Gastrocnemius medialis (tissue), 4 donors: ENCODE measurements around the gene NPRL2. TPM values are rescaled to one million over a fixed set of nuclear protein-coding genes. Genes with fewer than 3 reads are reported as not detected.

Experiments used
- ATAC-seq, 2 donors: fragments of 150-250 bp; one replicate each; pipeline ENCODE4 v1.9.1; 2016
- DNase-seq, 2 donors: peaks; one replicate each; pipeline ENCODE4 v3.0.0-alpha.2; 2019
- H3K27ac ChIP-seq, 4 donors: fragments of 200-600 bp; sonication (generic); 1 replicate in 1 of 4; 2 replicates in 3 of 4; pipeline ENCODE4 v1.5.1; 2016 to 2018; ENCODE audit warnings: mild to moderate bottlenecking in 2 of 4, moderate library complexity in 1 of 4
- H3K27me3 ChIP-seq, 3 donors: fragments of 200-600 bp; sonication (generic) in 2 of 3; 1 replicate in 1 of 3; 2 replicates in 2 of 3; pipeline versions ENCODE4 v1.5.1 to v1.6.0; 2016 to 2019; ENCODE audit warnings: mild to moderate bottlenecking in 1 of 3, moderate library complexity in 1 of 3
- H3K36me3 ChIP-seq, 2 donors: fragments of 200-600 bp; sonication (generic) in 1 of 2; one replicate each; pipeline ENCODE4 v1.5.1; 2017 to 2018
- H3K4me1 ChIP-seq, 2 donors: fragments of 200-600 bp; sonication (generic) in 1 of 2; one replicate each; pipeline ENCODE4 v1.5.1; 2016 to 2017; ENCODE audit warnings: mild to moderate bottlenecking in 2 of 2
- H3K4me3 ChIP-seq, 4 donors: fragments of 200-600 bp; sonication (generic) in 3 of 4; 1 replicate in 1 of 4; 2 replicates in 3 of 4; pipeline ENCODE4 v1.5.1; 2016 to 2019; ENCODE audit warnings: mild to moderate bottlenecking in 2 of 4
- H3K9me3 ChIP-seq, 3 donors: fragments of 200-600 bp; sonication (generic) in 2 of 3; 1 replicate in 1 of 3; 2 replicates in 2 of 3; pipeline ENCODE4 v1.5.1; 2016 to 2019
- CTCF ChIP-seq, 5 experiments: fragments of 450-650 bp in 3 of 5; fragments of 200-600 bp in 2 of 5; sonication (generic) in 2 of 5; IDR thresholded peaks in 4 of 5; conservative IDR thresholded peaks in 1 of 5; 1 replicate in 4 of 5; 2 replicates in 1 of 5; pipeline ENCODE4 v1.5.1; 2016 to 2019; ENCODE audit warnings: antibody characterized with exemption in 5 of 5, mild to moderate bottlenecking in 3 of 5, moderate library complexity in 3 of 5
- POLR2A ChIP-seq, 2 donors: fragments of 450-650 bp; IDR thresholded peaks; one replicate each; pipeline ENCODE4 v1.6.1; 2017; ENCODE audit warnings: antibody characterized with exemption in 2 of 2, mild to moderate bottlenecking in 2 of 2, moderate library complexity in 2 of 2
- in situ Hi-C, 4 donors: fragments of 200-750 bp; cut with MboI; loops; one replicate each; pipeline versions ENCODE4 v1.15.0 to v1.8.0; 2017; ENCODE audit warnings: low sequenced_read_pairs in 4 of 4
- intact Hi-C: fragments of 100-400 bp; cut with DNase I; formaldehyde crosslinking; loops from one replicate; pipeline ENCODE4 v1.15.1; 2023; ENCODE audit warnings: low total_unique reads
- total RNA-seq, 4 donors: library from RNA; depleted of rRNA; stranded (reverse); fragments of >200 nt; gene quantifications; one replicate each; pipeline versions ENCODE4 v1.1.0 to v1.2.3, GENCODE V29; 2016

Gene NPRL2
- total RNA-seq, 4 donors from 2014 or later = 14.1 to 26.2 (median 23.1) TPM

GRCh38 chr3:50392101-50392715, 41.6 kb upstream of the NPRL2 start:
- in situ Hi-C loops = no loop called here
- intact Hi-C loops = no loop called here

GRCh38 chr3:50390508-50391224, 40.1 kb upstream of the NPRL2 start:
- DNase-seq (peak; percentile 31 to 68), ATAC-seq (peak; percentile 54 to 56)
- Histone ChIP-seq H3K27ac (peak overlapping the region; percentile 13 to 65 (median 46)), H3K9me3 (no peaks in the 10 kb centered on the region), H3K36me3 (no peaks in the 10 kb centered on the region), H3K27me3 (no peaks in the 10 kb centered on the region), H3K4me3 (no peak overlapping the region), H3K4me1 (peaks cover 18 to 23% of the 10 kb centered on the region in 2 donors)
- TF ChIP-seq CTCF (IDR thresholded peaks at IDR 0.05 in 4 of 5, conservative IDR thresholded peaks at IDR 0.05 in 1 of 5) = no peak
- TF ChIP-seq POLR2A (IDR thresholded peaks at IDR 0.05) = no peak
- in situ Hi-C loops (no loop called here), intact Hi-C loops (no loop called here)

More at GRCh38 chr3:50392101-50392715, 41.6 kb upstream of the NPRL2 start:
- Histone ChIP-seq H3K9me3 (no peaks in the 10 kb centered on the region), H3K27me3 (no peaks in the 10 kb centered on the region), H3K27ac (no peak overlapping the region), H3K4me3 (no peak overlapping the region), H3K4me1 (peaks cover 18 to 23% of the 10 kb centered on the region in 2 donors), H3K36me3 (no peaks in the 10 kb centered on the region)
- peak; percentile 30 to 39 for ATAC-seq
- TF ChIP-seq POLR2A (IDR thresholded peaks at IDR 0.05) (no peak), CTCF (IDR thresholded peaks at IDR 0.05 in 4 of 5, conservative IDR thresholded peaks at IDR 0.05 in 1 of 5) (no peak)
- DNase-seq = peak in 1 of 2 donors; percentile 47

- TF ChIP-seq CTCF (IDR thresholded peaks at IDR 0.05 in 4 of 5, conservative IDR thresholded peaks at IDR 0.05 in 1 of 5) (no peak), POLR2A (IDR thresholded peaks at IDR 0.05) (no peak)
- H3K4me1 ChIP-seq = peaks cover 18 to 23% of the 10 kb centered on the region in 2 donors
- H3K27me3 ChIP-seq = no peaks in the 10 kb centered on the region
- in situ Hi-C loops = no loop called here
- no peaks in the 10 kb centered on the region for H3K36me3 ChIP-seq
- ATAC-seq (no peak), DNase-seq (no peak)
- H3K9me3 ChIP-seq = no peaks in the 10 kb centered on the region
- intact Hi-C loops = no loop called here
- H3K4me3 ChIP-seq = no peak overlapping the region
- H3K27ac ChIP-seq = no peak overlapping the region
These were observed 38.8 kb upstream of the NPRL2 start for GRCh38 chr3:50389414-50389767.

GRCh38 chr3:50388720-50389413, 38.3 kb upstream of the NPRL2 start:
- ATAC-seq (no peak), DNase-seq (no peak)
- TF ChIP-seq CTCF (IDR thresholded peaks at IDR 0.05 in 4 of 5, conservative IDR thresholded peaks at IDR 0.05 in 1 of 5) = no peak
- TF ChIP-seq POLR2A (IDR thresholded peaks at IDR 0.05) = no peak
- in situ Hi-C loops (no loop called here), intact Hi-C loops (loop anchor here (1.0 kb wide), 1 partner anchor 42 kb away; no protein-coding TSS in a partner anchor)
- no peak overlapping the region for H3K4me3 ChIP-seq
- no peaks in the 10 kb centered on the region for H3K27me3 ChIP-seq
- H3K4me1 ChIP-seq = peaks cover 18 to 23% of the 10 kb centered on the region in 2 donors
- H3K9me3 ChIP-seq = no peaks in the 10 kb centered on the region
- H3K36me3 ChIP-seq = no peaks in the 10 kb centered on the region
- H3K27ac ChIP-seq = no peak overlapping the region
